ENCODE data around the gene EPHB1. TPM values are rescaled to one million over a fixed set of nuclear protein-coding genes. Genes with fewer than 3 reads are reported as not detected.

EPHB1 gene
- total RNA-seq, 4 donors from 2014 or later = 0.74 to 2.2 (median 1.1) TPM

DNA sequence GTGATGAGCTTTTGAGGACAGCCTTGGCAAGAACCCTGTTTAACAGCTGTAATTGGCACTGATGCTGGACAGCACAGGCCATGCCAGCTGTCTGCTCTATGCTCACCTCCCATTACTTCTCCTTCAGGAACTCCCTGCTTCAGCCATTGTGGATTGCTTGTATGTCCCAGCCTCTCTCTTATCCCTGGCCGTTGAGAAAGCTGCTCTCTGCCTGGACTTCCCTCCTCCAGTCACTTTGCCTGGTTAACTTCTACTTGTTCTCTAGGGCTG is 444.5 kb downstream of the EPHB1 start:
- ATAC-seq (ENCODE audit: low FRiP score) (no peak), DNase-seq (ENCODE audit: low spot score) (no peak)
- TF ChIP-seq CTCF (IDR thresholded peaks at IDR 0.05) = no peak

- DNase-seq (ENCODE audit: low spot score) = no peak
- no peak for ATAC-seq (ENCODE audit: low FRiP score)
- no peak for TF ChIP-seq CTCF (IDR thresholded peaks at IDR 0.05)
These were observed 445.4 kb downstream of the EPHB1 start for GRCh38 chr3:135240426-135240825.

DNA sequence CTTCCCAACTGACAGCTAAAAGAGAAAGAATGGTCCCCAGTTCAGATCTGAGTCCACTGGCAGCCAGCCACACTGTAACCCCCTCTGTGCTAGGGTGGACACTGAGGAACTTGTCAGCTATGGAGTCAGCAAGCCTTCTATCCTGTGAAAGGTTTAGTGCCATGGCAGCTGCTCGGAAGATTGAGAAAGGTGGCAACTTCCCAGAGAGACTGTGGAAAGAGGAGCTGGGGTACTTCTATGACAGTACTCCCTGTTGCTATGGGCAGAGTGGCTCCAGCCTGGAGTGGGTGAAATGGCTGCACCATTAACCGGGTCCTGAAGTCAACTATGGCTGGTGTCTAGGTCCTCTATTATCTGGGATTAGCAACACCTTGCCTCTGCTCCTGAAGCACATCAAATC is 447.2 kb downstream of the EPHB1 start:
- ATAC-seq (ENCODE audit: low FRiP score) (no peak), DNase-seq (ENCODE audit: low spot score) (no peak)
- no peak for TF ChIP-seq CTCF (IDR thresholded peaks at IDR 0.05)

DNA sequence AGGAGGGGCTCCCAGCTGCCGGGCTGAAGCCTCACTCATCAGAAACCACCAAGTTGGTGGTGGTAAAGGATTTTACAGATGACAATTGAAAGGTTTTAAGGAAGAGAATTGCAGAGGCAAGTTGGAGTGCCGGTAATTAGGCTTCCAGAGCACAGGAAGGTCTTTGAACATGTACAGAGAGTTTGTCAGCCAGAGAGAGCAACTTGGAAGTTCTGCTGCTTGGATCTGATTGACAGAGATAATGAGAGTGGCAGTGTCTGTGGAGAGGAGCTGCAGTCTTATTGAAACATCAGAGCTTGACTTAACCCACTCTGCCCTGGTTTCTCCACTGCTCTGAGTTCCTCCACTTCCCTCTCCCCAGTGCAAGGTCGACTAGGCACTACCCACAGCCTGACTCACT is 448.6 kb downstream of the EPHB1 start:
- ATAC-seq (ENCODE audit: low FRiP score) (no peak), DNase-seq (ENCODE audit: low spot score) (no peak)
- no peak for TF ChIP-seq CTCF (IDR thresholded peaks at IDR 0.05)

GRCh38 chr3:135246027-135246426 is 451.0 kb downstream of the EPHB1 start:
- no peak for ATAC-seq (ENCODE audit: low FRiP score)
- TF ChIP-seq CTCF (IDR thresholded peaks at IDR 0.05) = no peak
- no peak for DNase-seq (ENCODE audit: low spot score)

GRCh38 chr3:135248213-135248612 is 453.2 kb downstream of the EPHB1 start:
- no peak for ATAC-seq (ENCODE audit: low FRiP score)
- no peak for TF ChIP-seq CTCF (IDR thresholded peaks at IDR 0.05)
- no peak for DNase-seq (ENCODE audit: low spot score)

- no peak for DNase-seq (ENCODE audit: low spot score)
- no peak for TF ChIP-seq CTCF (IDR thresholded peaks at IDR 0.05)
- ATAC-seq (ENCODE audit: low FRiP score) = no peak
These were observed 454.1 kb downstream of the EPHB1 start for GRCh38 chr3:135249186-135249585.

All from omental fat pad (tissue), 4 donors.